Measurements from ENCODE around the gene GRAPL.
"Not testable (repeated sequence)": the region's sequence is repeated elsewhere in the genome, so short reads cannot be mapped to it uniquely, and the experiment has no call there.

GRAPL gene

GRCh38 chr17:19181040-19181875 lies 53.9 kb downstream of the GRAPL start:
- not testable (repeated sequence) for FAIRE-seq; DNase-seq (ENCODE audit: insufficient read length, low spot score)

- DNase-seq (ENCODE audit: insufficient read length, low spot score); FAIRE-seq: not testable (repeated sequence)
Measured at GRCh38 chr17:19187883-19188869, 60.8 kb downstream of the GRAPL start.

- FAIRE-seq; DNase-seq (ENCODE audit: insufficient read length, low spot score): not testable (repeated sequence)
Measured at GRCh38 chr17:19188870-19189708, 61.7 kb downstream of the GRAPL start.

GRCh38 chr17:19189781-19190405 lies 62.5 kb downstream of the GRAPL start:
- DNase-seq (ENCODE audit: insufficient read length, low spot score); FAIRE-seq: not testable (repeated sequence)

GRCh38 chr17:19196382-19197204 lies 69.2 kb downstream of the GRAPL start:
- DNase-seq (ENCODE audit: insufficient read length, low spot score); FAIRE-seq: not testable (repeated sequence)

- FAIRE-seq; DNase-seq (ENCODE audit: insufficient read length, low spot score): not testable (repeated sequence)
Measured at GRCh38 chr17:19202448-19202847, 75.1 kb downstream of the GRAPL start.

- DNase-seq (ENCODE audit: insufficient read length, low spot score); FAIRE-seq: not testable (repeated sequence)
Measured at GRCh38 chr17:19203429-19203828, 76.0 kb downstream of the GRAPL start.
